Inflammatory macrophage (primary cell): ENCODE measurements around the gene POC1B.

Experiments
- DNase-seq, 2 donors: peaks; one replicate each; pipeline ENCODE4 v3.0.0-alpha.2; 2020 to 2022
- total RNA-seq, 18 experiments: gene quantifications; one replicate each; lab custom pipeline; 2026; ENCODE audit warnings: mixed read lengths in 6 of 18, inconsistent platforms in 2 of 18; lab: John Stamatoyannopoulos, UW

POC1B gene
- total RNA-seq, result 16.5 to 48.4 (median 24.5) reads per million in 18 experiments

DNA sequence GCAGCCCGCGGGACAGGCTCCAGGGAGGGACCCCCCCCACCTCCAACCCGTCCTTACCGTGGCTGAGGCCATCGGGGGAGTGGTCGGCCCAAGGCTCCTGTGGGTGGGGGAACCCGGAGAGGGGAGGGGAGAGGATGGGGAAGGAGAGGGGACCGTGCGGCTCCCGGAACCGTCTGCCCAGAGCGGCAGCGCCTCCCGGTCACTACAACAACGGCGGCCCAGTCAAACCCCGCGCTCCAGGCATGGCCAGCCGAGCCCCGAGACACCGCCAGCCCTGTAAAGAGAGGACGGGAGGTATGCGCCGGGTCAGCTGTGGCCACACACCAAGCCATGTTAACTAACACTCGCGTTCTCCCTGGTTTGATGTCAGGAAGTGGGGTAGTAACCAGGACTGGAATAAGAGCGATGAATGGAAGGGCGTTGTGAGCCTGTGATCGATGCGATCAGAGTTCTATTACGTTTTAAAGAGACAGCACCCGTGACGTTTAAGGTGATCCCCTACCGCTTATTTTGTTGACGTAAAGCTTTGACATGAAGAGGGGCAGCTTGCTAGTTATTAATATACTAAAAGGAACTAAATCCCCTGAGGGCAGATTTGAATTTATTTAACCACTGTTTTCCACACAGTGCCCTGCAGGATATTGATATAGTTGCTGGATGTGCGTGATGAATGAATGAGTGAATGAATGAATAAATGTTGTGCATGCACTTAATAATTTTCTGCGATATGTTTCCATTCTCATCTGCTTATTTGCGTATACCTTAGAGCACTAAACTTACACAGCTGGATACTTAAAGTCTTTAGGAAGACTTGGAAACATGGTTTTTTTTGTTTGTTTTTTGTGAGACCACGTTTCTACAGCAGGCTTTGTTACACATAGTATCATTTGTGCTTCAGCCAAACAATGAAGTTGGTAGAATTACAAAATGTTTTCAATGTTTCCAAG lies at the start of gene POC1B:
POC1B (minus strand) TSS at position 224 of the 947 bp plus-strand sequence; CDS start at position 72, 152 bp downstream.
- DNase-seq, result peak; percentile 61 to 71

- no peak for DNase-seq
These were observed 49.5 kb upstream of the POC1B start for GRCh38 chr12:89575374-89575773.

GRCh38 chr12:89574736-89575208 lies 48.9 kb upstream of the POC1B start:
- DNase-seq, result peak in 1 of 2 donors; percentile 12

GRCh38 chr12:89573051-89573810 lies 47.4 kb upstream of the POC1B start:
- DNase-seq, result no peak

DNA sequence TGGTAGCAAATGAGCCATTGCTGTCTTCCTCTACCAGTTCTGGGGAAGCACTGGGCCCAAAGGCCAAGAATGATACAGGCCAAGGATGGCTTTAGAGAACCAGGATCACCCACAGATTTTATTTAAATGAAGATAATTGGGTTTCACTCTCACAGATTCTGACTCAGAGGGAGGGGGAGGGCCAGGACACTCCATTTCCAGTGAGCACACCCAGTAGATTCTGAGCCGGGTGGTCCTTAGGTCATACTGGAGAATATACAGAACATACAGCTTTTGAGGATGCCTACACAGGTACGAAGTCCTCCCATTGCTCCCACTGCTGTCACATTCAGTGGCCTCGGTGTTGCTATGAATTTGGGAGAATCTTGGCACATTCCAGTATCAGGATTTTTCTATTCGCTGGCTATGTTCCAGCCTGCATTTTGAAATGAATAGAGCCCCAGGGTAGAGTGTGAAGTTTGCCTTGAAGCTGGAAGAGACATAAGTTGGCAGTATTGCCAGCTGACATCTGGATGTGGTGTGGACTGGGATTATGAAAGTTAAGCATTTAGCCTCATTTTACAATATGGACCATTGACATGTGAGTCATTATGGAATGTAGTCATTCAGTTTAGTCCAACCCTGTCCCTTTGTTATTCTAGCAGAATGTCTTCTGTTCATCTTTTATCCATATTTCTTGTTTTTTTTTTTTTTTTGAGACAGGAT lies 45.8 kb upstream of the POC1B start:
- no peak for DNase-seq

DNA sequence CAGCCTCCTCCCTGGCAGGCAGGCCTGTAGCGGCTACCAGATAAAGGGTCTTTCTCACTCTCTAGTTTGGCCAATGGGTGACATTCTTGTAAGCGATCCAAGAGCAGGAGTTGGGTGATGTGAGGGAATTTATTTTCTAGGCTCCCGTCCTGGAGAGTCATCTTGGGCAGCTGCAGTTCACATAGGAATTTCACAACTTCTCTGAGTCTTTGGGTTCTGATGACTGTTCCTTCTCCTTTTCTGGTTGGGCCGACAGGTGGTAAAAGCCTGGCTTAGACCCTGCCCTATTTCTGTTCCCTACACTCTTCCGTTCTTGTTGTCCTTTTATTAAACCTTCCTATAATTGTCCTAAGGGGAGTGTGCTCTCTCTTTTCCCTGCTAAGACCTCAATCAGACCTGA lies 42.6 kb upstream of the POC1B start:
- no peak for DNase-seq

DNA sequence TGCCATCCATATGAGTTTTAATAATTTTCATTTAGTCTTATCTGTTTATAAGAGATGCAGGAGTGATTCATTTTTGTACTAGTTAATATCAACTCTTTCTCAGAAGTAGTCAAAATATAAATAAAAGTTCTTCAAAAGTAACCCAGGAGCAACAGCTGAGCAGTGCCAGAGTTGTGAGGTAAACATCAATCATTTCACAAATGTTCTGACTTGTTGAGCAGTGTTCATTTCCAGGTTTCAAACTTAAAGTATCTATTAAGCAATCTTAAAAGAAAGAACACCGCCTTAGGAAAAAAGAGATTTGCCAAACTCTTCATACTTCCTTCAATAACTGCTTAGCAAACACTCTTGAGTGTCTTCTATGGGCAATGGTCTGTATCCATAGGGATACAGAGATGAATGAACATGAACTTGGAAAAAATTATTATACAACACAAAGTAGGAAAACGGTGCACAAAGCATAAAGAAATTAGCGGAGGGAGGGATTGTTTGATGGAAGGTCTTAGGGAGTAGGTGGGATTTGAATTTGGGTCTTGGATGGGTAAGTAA lies 41.9 kb upstream of the POC1B start:
- DNase-seq, result no peak

- peak in 1 of 2 donors; percentile 42 for DNase-seq
These were observed 40.8 kb upstream of the POC1B start for GRCh38 chr12:89566615-89567014.

DNA sequence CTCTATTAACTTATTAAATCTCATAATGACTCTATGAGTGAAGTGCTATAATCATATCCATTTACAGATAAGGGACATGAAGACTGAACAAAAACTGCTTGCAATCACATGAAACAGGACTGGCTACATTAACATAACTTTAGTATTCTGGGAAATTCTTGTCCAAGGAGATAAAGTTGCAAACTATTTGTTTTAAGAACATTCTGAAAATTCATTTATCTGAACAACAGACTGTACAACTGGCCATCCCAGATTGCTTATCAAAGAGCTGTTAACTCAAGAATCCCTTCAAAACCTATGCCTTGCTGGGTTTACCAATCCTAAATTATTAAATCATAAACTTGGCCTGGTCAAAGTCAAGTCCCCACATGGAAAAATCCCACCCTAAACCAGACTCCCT lies 39.2 kb upstream of the POC1B start:
- no peak for DNase-seq

GRCh38 chr12:89559753-89560152 lies 33.9 kb upstream of the POC1B start:
- no peak for DNase-seq

DNA sequence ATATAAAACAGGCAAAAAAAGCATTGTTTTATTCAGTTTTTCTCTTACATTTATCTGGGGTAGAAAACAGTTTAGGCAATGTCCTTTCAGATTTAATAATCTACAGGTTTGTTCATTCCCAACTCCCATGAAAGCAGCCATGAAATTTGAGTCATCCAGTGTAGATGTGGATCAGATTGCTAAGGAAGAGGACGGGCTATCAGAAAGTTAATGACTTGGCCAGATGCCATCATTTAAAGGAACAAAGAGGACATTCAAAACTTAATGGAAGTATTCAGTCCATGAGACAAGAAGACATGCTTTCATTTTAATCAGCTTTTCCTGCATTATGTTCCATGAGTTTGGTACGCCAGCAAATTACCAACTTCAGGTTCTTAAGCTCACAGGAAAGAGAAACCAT lies 31.1 kb upstream of the POC1B start:
- no peak for DNase-seq

- no peak for DNase-seq
These were observed 26.5 kb upstream of the POC1B start for GRCh38 chr12:89552376-89552775.

DNA sequence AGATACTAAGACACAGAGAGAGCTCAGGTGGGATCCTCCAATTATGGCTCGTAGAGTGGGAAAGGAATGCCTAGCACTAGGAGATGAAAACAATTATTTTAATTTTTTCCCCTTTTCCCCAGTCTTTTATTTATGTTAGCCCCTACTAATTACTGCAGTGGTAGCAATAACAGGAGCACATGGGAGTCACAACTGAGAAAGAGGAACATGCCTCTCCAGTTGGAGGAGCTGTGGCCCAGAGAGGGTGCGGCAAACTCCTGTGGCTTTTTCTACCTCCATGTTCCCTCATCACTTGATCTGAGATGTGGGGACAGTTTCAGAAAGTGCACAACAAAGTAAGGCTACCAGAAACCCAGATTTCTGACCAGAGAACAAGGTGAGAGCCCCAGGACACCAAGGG lies 25.9 kb upstream of the POC1B start:
- DNase-seq, result no peak

DNA sequence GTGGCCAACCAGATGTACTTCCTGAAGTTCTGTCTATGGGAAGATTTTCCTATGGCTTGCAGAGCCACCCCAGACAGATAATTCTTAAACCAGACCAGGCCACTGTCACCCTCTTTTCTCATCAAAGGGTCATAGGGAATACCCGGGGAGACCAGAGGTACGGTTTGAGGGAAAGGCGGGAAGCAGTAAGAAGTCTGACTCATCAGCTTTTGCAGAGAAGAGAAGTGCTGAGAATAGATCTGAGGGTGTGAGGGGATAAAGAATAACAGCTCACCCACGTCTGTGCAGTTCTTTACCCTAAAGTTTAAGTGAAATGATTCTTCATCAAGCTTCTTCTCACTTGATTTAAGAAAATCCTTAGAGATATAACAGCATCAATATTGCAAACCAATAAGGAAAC lies 21.3 kb upstream of the POC1B start:
- DNase-seq, result no peak

DNA sequence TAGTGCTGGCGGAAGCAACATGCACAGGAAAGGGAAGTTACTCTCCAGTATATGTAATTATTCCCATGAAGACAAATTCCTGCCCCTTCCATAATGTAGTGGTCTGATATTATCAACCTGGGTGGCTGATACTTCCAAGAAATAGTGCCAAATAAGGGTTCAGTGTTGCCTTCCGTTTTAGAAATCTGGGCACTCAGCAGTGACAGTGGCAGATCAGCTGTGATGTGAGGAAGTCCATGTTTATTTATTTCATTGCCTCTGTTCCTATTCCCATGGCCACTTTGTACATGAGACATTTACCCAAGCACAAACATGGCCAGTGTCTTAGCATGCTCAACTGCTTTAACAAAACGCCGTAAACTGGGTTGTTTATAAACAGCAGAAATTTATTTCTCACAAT lies 20.3 kb upstream of the POC1B start:
- no peak for DNase-seq

GRCh38 chr12:89544681-89545184 lies 18.9 kb upstream of the POC1B start:
- DNase-seq, result no peak

DNA sequence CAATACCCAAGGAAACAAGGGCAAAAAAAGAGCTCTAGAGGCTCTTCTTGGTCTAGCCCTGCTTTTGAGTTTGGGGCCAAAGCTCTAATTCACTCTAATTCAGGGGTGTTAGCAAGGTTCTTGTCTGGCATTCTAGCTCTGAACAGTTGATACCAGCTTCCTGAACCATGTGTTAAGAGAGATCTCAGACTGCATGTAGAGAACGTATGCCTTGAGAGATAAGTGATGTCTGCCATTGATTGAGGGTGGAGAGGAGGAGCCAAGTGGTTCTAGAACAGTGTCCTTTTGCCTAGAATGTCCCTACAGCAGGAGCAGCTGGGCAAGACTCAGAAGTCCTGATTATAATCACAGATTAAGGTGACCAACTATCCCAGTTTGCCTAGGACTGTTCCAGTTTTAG lies 18.2 kb upstream of the POC1B start:
- DNase-seq, result no peak

GRCh38 chr12:89542912-89543592 lies 17.2 kb upstream of the POC1B start:
- peak; percentile 71 to 73 for DNase-seq

DNA sequence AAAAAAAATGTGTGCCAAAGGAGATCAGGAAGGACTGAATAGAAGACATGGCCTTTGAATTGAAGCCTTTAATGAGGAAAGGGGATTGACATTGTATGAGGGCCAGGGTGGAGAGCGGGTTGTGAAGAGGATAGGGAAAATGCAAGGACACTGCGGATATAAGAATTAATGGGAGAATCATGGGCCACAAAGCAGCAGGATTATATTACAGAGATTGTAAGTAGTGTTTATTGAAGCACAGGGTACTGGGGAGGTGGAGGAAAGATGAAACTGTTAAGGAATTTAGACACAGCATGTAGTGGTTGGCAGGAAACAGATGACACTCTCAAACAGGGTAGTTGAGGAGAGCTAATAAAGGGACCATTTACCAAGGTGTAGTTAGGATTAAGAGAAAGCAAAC lies 16.4 kb upstream of the POC1B start:
- DNase-seq, result no peak

DNA sequence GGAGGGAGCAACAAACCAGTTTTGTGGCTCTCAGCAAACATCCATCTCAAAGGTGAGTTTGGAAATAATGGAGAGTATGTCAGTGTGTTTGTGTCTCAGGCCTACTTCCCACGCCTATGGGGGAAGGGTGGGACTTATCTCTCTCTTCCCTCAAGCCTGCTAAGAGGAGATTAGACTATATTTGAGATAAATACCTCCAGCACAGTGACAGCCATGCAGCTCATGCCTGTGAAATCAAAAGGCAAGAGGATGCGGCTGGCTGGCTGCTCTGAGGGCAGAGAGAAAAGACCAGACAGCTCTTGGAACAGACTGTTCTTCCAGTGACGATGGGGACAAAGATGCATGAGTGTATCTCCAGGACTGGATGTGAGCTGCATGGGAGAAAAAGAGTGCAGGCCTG lies 14.7 kb upstream of the POC1B start:
- no peak for DNase-seq

- peak in 1 of 2 donors; percentile 7 for DNase-seq
These were observed 13.8 kb upstream of the POC1B start for GRCh38 chr12:89539426-89540223.
